ENCODE results near the gene NRXN2.

Gene NRXN2

DNA sequence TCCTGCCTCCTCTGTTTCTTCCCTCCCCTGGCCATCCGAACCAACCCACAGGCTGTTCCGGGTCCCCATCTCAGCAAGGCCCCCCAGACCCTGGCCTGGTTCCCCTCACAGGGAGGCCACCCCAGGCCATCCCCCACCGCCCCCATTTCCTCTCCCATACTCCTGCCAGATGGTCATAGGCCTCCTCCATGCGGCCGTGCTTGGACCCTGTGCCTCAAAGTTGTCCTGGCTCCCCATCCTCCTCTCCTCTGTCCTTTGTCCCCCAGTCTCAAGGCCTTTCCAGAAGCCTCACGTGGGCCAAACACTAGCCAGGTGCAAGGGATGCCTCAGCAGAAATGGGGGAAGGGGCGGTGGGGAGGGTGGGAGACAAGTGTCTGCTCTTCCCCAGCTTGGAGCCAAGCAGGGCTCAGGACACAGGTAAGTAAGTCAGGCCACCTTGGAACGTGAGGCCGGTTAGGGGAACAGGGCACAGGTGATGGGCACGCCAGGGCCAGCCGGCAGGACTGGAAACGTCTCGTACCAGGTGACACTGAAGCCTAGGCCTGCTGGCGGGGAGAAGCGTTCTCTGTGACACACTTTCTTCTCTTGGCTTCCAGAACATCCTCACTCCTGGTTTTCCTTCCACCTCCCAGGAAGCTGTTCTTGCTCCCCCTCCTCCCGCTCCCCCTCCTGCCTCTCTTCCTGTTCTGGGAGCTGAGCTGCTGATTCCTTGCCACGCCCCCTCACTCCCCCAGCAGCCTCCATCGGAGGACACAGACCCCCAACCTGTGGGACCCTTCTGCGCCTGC lies 163.5 kb downstream of the NRXN2 start:
- Histone ChIP-seq H3K56ac (ENCODE audit: low read length) (peak overlapping the region; percentile 58), H3K79me2 (ENCODE audit: control insufficient read depth, insufficient read depth, low read length) (no peaks in the 10 kb centered on the region), H3K27me3 (ENCODE audit: insufficient read depth, low read length, poor library complexity) (no peaks in the 10 kb centered on the region), H3K9ac (ENCODE audit: low read length) (peak overlapping the region; percentile 42), H3K4ac (ENCODE audit: low read depth, low read length) (no peak overlapping the region), H3K79me1 (ENCODE audit: low read length) (no peaks in the 10 kb centered on the region), H4K8ac (ENCODE audit: low read depth, low read length) (no peak overlapping the region), H2BK120ac (ENCODE audit: low read depth, low read length) (no peak overlapping the region), H3K23ac (ENCODE audit: low read length) (no peak overlapping the region), H3K4me3 (ENCODE audit: low read length) (no peak overlapping the region), H2BK5ac (ENCODE audit: low read length) (no peak overlapping the region), H3K4me1 (ENCODE audit: control insufficient read depth, low read depth, low read length) (peaks cover 4% of the 10 kb centered on the region), H3K36me3 (ENCODE audit: control insufficient read depth, insufficient read depth, low read length) (no peaks in the 10 kb centered on the region), H2BK15ac (replicated peaks; ENCODE audit: low read depth) (no peak overlapping the region), H2AK5ac (ENCODE audit: low read length) (no peak overlapping the region), H3K27ac (ENCODE audit: low read depth, low read length) (no peak overlapping the region), H3K4me2 (ENCODE audit: low read length) (no peak overlapping the region), H4K5ac (ENCODE audit: low read length) (no peak overlapping the region), H3K18ac (ENCODE audit: low read length) (no peak overlapping the region)
- peak; percentile 75 for DNase-seq
- WGBS (ENCODE audit: extremely low coverage, insufficient coverage, low lambda C conversion rate): no CpG with 5 or more reads among the region's 19 CpGs

DNA sequence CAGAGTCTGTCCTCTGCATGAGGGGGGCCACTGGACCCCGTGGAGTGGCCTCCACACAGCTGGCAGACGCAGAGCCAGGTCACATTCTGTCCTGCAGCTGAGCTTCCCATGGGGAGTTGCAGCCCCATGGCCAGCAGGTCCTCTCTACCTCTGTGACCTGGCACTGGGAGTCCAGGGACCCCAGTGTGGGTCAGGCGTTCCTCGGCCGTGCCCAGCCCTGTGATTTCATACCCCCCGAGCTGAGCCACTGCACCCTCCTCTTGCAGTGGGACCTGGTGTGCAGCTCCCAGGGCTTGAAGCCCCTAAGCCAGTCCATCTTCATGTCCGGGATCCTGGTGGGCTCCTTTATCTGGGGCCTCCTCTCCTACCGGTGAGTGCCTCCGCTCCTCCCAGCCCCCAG lies 164.1 kb downstream of the NRXN2 start:
- Histone ChIP-seq H4K8ac (ENCODE audit: low read depth, low read length) (no peak overlapping the region), H3K36me3 (ENCODE audit: control insufficient read depth, insufficient read depth, low read length) (no peaks in the 10 kb centered on the region), H3K56ac (ENCODE audit: low read length) (peak overlapping the region; percentile 58), H2AK5ac (ENCODE audit: low read length) (peak overlapping the region; percentile 24), H3K23ac (ENCODE audit: low read length) (no peak overlapping the region), H3K79me1 (ENCODE audit: low read length) (no peaks in the 10 kb centered on the region), H4K5ac (ENCODE audit: low read length) (no peak overlapping the region), H3K9ac (ENCODE audit: low read length) (no peak overlapping the region), H3K27ac (ENCODE audit: low read depth, low read length) (no peak overlapping the region), H3K18ac (ENCODE audit: low read length) (peak overlapping the region; percentile 19), H2BK5ac (ENCODE audit: low read length) (no peak overlapping the region), H3K4me3 (ENCODE audit: low read length) (no peak overlapping the region), H2BK120ac (ENCODE audit: low read depth, low read length) (no peak overlapping the region), H3K79me2 (ENCODE audit: control insufficient read depth, insufficient read depth, low read length) (no peaks in the 10 kb centered on the region), H3K27me3 (ENCODE audit: insufficient read depth, low read length, poor library complexity) (no peaks in the 10 kb centered on the region), H3K4me2 (ENCODE audit: low read length) (no peak overlapping the region), H2BK15ac (replicated peaks; ENCODE audit: low read depth) (no peak overlapping the region), H3K4ac (ENCODE audit: low read depth, low read length) (no peak overlapping the region), H3K4me1 (ENCODE audit: control insufficient read depth, low read depth, low read length) (peaks cover 4% of the 10 kb centered on the region)
- WGBS (ENCODE audit: extremely low coverage, insufficient coverage, low lambda C conversion rate): no CpG with 5 or more reads among the region's 9 CpGs
- DNase-seq: no peak

DNA sequence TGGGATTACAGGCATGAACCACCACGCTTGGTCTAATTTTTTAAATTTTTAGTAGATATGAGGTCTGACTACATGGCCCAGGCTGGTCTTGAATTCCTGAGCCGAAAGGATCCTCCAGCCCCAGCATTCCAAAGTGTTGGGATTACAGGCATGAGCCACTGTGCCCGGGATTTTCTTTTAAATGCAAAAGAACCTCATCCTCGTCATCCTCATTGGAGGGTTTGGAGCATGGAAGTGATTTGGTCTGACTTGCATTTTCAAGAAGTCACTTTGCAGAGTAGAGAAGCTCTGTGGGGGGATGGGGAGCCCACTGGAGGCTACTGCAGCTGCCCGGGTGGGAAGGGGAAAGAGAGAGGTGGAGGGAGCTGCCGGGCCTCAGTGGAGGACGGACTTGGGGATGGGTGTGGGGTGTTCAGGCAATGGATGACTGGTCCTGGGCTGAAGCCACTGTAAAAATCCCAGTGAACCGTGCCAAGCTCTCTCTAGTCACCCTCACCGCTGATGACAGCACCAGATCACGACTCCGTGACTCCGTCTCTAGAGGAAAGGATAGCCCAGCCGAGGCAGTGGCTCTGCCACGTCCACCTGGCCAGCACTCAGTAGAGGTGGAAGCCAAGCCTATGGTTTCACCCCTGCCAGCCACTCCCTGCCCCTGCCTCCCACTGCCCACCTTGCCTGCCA lies 164.8 kb downstream of the NRXN2 start:
- no peak overlapping the region for H3K4ac ChIP-seq (ENCODE audit: low read depth, low read length)
- no CpG with 5 or more reads among the region's 14 CpGs for WGBS (ENCODE audit: extremely low coverage, insufficient coverage, low lambda C conversion rate)
- H4K5ac ChIP-seq (ENCODE audit: low read length): no peak overlapping the region

DNA sequence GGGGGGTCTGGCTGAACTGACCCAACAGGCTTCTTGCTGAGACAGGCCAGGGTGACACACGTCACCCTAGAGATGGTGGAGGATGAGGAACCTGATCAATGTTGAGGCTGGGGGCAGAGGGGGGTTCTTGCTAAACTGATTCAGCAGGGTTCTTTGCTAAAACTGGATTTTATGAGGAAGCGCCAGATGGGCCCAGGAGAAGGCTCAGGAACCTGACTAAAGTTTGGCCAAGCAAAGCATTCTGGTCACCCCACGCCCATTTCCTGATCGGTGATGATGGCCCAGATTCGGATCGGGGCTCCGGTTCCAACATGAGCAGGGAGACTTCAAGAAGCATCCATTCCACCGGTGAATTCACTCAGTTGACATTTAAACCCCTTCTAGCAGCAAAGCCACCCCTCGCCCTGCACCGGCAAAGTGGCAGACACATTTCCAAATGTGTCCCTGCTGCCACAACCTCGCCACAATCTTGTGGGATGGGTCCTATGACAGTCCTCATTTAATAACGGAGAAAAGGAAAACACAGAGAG lies 166.2 kb downstream of the NRXN2 start:
- H3K4me2 ChIP-seq (ENCODE audit: low read length): no peak overlapping the region
- H3K27ac ChIP-seq (ENCODE audit: low read depth, low read length): no peak overlapping the region
- no peak overlapping the region for H2BK5ac ChIP-seq (ENCODE audit: low read length)
- no peak overlapping the region for H3K56ac ChIP-seq (ENCODE audit: low read length)
- no peaks in the 10 kb centered on the region for H3K27me3 ChIP-seq (ENCODE audit: insufficient read depth, low read length, poor library complexity)
- H3K36me3 ChIP-seq (ENCODE audit: control insufficient read depth, insufficient read depth, low read length): no peaks in the 10 kb centered on the region
- DNase-seq: no peak
- no peaks in the 10 kb centered on the region for H3K79me2 ChIP-seq (ENCODE audit: control insufficient read depth, insufficient read depth, low read length)
- no peak overlapping the region for H4K8ac ChIP-seq (ENCODE audit: low read depth, low read length)
- H3K4me3 ChIP-seq (ENCODE audit: low read length): no peak overlapping the region
- H4K5ac ChIP-seq (ENCODE audit: low read length): no peak overlapping the region
- H3K9ac ChIP-seq (ENCODE audit: low read length): no peak overlapping the region
- H3K18ac ChIP-seq (ENCODE audit: low read length): no peak overlapping the region
- H3K4me1 ChIP-seq (ENCODE audit: control insufficient read depth, low read depth, low read length): peaks cover 4% of the 10 kb centered on the region
- no peak overlapping the region for H3K23ac ChIP-seq (ENCODE audit: low read length)
- H3K79me1 ChIP-seq (ENCODE audit: low read length): no peaks in the 10 kb centered on the region
- H2AK5ac ChIP-seq (ENCODE audit: low read length): no peak overlapping the region
- no peak overlapping the region for H2BK120ac ChIP-seq (ENCODE audit: low read depth, low read length)
- H3K4ac ChIP-seq (ENCODE audit: low read depth, low read length): no peak overlapping the region
- H2BK15ac ChIP-seq (replicated peaks; ENCODE audit: low read depth): no peak overlapping the region
- no CpG with 5 or more reads among the region's 12 CpGs for WGBS (ENCODE audit: extremely low coverage, insufficient coverage, low lambda C conversion rate)

More for the DNA sequence above, 164.8 kb downstream of the NRXN2 start:
- no peak overlapping the region for H4K8ac ChIP-seq (ENCODE audit: low read depth, low read length)
- H3K27me3 ChIP-seq (ENCODE audit: insufficient read depth, low read length, poor library complexity): no peaks in the 10 kb centered on the region
- no peaks in the 10 kb centered on the region for H3K36me3 ChIP-seq (ENCODE audit: control insufficient read depth, insufficient read depth, low read length)
- no peak overlapping the region for H3K4me3 ChIP-seq (ENCODE audit: low read length)
- H3K56ac ChIP-seq (ENCODE audit: low read length): no peak overlapping the region
- no peak overlapping the region for H3K18ac ChIP-seq (ENCODE audit: low read length)
- no peak overlapping the region for H2BK120ac ChIP-seq (ENCODE audit: low read depth, low read length)
- H3K4me1 ChIP-seq (ENCODE audit: control insufficient read depth, low read depth, low read length): peaks cover 4% of the 10 kb centered on the region
- H3K79me1 ChIP-seq (ENCODE audit: low read length): no peaks in the 10 kb centered on the region
- H3K79me2 ChIP-seq (ENCODE audit: control insufficient read depth, insufficient read depth, low read length): no peaks in the 10 kb centered on the region
- H3K9ac ChIP-seq (ENCODE audit: low read length): no peak overlapping the region
- H3K23ac ChIP-seq (ENCODE audit: low read length): no peak overlapping the region
- no peak overlapping the region for H3K4me2 ChIP-seq (ENCODE audit: low read length)
- H3K27ac ChIP-seq (ENCODE audit: low read depth, low read length): no peak overlapping the region
- peak; percentile 92 for DNase-seq
- no peak overlapping the region for H2BK15ac ChIP-seq (replicated peaks; ENCODE audit: low read depth)
- peak overlapping the region; percentile 30 for H2BK5ac ChIP-seq (ENCODE audit: low read length)
- H2AK5ac ChIP-seq (ENCODE audit: low read length): peak overlapping the region; percentile 24

All from mesendoderm (in vitro differentiated cells).